ENCODE data around the gene SASH3. TPM values are rescaled to one million over a fixed set of nuclear protein-coding genes. Genes with fewer than 3 reads are reported as not detected.
A peak's percentile ranks its signal among the peaks of the same experiment; 100 is the strongest.

Gene SASH3
- total RNA-seq, 1 donor from 2014 or later = 2.9 TPM

DNA sequence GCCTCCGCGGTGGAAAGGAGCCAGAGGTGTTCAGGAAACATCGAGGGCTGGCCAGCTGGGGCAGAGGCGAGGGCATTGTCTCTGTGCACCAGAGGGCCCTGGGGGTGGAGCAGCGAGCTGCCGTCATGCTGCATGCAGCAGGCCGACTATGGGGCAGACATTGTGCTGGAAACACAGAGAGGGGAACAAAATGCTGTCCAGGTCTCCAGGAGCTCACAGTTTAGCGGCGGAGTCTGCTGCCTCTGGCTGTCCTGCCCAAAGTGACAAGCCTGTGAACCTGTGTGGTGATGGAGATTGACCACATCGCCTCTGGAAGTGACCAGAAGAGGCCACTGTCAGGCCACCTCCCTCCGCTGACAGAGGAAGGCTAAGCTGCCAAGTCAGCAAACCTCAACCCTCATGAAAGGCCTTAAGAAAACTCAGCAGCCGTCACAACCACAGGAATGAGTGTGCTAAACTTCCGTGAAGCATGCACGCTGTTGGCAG is 20.1 kb upstream of the SASH3 start:
- peak; percentile 62 for DNase-seq (ENCODE audit: low spot score)

DNA sequence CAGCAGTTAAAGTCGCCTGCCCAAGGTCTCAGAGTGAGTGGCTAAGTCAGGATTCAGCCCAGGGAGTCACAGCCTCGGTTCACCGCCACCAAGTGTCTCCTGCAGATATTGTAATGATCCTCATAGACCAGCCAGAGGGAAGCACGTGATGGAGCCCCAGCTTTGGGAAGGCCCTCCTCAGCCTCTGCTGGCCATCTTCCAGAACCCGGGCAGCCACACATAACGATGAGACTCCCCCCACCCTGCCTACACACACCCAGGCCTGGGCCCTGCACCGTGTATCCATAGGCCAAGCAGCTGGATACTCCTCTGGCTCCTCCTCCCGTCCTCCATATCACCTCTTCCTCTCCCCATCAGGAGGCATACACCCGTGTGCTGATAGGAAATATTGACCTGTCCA is 19.6 kb upstream of the SASH3 start:
- DNase-seq (ENCODE audit: low spot score) = no peak

DNA sequence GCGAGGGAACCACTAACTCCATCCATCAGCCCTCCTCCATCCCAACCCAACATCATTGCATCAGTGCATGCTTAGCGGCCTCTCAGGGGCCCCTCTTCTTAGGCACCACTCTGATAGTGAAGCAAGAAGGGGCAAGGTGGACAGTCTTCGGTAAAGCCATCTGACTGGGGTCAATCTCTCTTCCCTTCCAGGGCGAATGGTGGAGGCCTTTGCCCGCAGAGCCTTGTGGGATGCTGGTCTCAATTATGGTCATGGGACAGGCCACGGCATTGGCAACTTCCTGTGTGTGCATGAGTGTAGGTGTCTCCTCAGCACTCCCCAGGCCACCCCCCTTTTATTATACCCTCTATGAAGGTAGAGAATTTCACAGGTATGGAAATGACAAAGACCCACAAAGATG is 18.8 kb upstream of the SASH3 start:
- DNase-seq (ENCODE audit: low spot score) = no peak

DNA sequence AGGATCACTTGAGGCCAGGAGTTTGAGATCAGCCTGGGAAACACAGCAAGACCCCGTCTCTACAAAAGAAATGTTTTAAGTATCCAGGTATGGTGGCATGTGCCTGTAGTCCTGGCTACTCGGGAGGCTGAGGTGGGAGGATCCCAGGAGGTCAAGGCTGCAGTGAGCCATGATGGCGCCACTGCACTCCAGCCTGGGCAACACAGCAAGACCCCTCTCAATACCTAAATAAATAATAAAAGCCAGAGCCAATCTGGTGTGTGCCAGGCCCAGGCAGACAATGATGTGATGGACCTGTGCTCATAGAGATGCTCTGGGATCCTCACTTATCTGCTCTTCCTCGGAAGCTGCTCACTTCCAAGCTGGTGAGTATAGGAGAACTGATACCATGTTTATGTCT is 18.2 kb upstream of the SASH3 start:
- no peak for DNase-seq (ENCODE audit: low spot score)

DNA sequence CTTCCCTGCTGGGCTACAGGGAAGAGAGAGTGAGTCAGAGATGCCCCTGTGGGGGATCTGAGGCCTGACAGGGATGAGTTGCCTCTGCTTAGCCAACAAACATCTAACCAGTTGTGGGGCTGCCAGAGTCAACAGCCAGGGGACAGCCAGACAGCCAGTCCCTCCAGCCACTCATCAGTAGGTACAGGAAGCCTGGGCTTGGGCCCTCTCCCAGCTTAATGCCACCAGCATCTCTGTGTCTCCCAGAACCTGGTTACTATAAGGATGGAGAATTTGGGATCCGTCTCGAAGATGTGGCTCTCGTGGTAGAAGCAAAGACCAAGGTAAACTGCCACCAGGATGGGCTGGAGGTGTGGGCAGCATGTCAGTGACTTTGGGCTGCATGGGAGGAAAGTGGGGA is 17.3 kb upstream of the SASH3 start:
- DNase-seq (ENCODE audit: low spot score) = no peak

DNA sequence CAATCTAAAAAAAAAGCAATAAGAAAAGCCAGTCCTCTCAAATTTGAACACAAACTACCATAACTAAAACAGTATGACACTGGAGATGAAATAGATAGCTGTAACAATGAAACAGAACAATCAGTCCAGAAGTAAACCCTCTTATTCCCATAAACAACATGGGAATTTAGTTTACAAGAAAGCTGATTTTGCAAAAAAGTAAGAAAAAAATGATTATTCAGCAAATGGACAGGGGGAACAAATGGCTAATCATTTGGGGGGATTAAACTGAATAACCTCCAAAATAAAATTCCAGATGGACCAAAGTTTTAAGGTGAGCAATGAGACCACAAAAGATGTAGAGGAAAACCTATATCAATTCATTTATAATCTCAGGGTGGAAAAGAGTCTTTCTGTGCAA is 16.1 kb upstream of the SASH3 start:
- no peak for DNase-seq (ENCODE audit: low spot score)

DNA sequence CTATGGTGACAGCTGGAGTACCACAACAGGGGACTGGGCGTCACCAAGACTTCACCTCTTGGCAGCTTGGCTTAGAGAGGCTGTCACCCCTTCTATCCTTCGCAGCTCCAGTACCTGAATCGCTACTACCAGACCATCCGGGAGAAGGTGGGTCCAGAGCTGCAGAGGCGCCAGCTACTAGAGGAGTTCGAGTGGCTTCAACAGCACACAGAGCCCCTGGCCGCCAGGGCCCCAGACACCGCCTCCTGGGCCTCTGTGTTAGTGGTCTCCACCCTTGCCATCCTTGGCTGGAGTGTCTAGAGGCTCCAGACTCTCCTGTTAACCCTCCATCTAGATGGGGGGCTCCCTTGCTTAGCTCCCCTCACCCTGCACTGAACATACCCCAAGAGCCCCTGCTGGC is 11.6 kb upstream of the SASH3 start:
- DNase-seq (ENCODE audit: low spot score) = no peak

DNA sequence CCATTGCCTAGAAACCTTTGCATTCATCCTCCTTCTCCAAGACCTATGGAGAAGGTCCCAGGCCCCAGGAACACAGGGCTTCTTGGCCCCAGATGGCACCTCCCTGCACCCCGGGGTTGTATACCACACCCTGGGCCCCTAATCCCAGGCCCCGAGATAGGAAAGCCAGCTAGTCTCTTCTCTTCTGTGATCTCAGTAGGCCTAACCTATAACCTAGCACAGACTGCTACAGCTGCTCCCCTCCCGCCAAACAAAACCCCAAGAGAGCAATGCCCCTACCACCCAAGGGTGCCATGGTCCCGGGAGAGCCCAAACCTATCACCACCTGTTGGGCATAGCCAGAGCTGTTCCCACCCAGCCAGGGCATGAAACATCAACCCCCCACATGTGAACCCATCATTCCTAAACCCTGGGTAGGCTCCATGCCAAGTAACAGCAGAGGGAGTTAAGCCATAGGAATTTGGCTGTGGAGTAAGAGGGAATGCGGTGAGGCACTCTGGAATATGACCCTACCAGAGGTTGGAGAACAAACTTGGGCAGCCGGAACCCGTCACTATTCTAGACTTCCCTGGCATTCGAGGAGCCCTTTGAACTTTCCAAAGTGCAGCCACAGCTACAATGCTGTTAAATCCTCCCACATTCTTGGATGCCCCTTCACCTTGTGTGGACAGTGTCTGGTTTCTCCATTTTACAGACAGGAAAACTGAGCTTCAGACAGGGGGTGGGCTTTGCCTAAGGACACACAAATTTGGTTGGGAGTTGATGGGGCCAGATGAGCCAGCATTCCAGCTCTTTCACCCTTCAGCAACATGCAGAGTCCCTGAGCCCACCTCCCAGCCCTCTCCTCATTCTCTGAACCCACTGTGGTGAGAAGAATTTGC is 10.9 kb upstream of the SASH3 start:
- no peak for DNase-seq (ENCODE audit: low spot score)

DNA sequence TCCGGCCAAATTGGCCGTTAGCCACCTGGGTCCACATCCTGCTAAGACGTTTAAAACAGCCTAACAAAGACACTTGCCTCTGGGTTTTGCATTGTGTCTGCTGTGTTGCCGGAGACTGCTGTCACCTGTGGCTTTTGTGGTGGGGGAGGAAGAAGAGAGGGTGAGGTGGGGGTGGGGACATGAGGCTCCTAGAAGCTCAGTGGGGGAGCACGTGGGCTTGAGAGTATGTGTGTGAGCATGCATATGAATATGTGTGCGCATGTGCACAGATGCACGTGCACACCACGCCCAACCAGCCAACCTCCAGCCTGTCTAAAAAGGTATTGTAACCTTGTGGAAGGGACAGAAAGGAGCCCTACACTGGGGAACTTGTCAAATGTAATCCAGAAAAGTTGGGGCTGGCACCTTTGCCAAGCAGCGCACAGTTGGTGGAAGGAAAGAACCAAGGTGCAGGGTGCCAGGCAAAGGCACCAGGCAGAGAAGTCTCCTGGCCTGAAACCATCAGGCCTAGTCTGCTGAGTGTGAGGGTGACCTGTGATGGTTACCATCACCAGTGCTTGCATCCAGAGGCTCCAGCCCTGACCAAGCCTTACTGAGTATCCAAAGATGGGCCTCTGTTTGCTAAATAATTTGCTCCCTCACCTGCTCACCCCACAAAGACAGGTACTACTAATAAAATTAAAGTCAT is 10.1 kb upstream of the SASH3 start:
- DNase-seq (ENCODE audit: low spot score) = no peak

DNA sequence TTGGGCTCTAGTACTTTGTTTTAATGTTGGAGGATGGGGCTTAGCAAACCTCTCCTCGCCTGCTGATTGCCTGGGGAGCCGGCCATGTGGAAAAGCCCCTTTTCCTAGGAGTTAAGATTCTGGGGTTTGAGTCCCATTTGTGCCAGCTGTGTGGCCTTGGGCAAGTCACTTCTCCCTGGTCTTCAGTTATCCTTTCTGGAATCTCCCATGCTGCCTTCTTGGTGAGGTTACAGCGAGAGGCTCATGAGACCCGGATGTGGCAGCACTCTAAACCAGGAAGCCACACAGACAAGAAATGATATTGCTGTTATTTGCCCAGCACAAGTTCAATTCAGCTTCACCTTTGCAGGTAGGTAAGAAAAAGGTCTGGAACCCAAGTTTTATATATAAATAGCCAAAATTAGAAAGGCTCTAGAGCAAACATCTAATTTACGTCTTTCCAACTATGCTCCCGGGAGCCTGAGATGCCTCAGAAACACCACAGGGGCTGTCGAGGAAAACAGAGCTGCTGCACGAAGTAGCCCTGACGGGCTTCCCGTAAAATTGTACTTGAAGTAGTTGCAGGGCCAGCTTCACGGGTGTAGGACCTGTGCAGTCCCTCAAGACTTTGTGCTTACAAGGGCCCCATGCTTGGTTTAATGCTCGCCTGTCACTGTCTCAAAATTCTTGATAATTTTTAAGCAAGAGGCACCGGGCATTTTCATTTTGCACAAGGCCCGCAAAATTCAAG is 8.3 kb upstream of the SASH3 start:
- no peak for DNase-seq (ENCODE audit: low spot score)

DNA sequence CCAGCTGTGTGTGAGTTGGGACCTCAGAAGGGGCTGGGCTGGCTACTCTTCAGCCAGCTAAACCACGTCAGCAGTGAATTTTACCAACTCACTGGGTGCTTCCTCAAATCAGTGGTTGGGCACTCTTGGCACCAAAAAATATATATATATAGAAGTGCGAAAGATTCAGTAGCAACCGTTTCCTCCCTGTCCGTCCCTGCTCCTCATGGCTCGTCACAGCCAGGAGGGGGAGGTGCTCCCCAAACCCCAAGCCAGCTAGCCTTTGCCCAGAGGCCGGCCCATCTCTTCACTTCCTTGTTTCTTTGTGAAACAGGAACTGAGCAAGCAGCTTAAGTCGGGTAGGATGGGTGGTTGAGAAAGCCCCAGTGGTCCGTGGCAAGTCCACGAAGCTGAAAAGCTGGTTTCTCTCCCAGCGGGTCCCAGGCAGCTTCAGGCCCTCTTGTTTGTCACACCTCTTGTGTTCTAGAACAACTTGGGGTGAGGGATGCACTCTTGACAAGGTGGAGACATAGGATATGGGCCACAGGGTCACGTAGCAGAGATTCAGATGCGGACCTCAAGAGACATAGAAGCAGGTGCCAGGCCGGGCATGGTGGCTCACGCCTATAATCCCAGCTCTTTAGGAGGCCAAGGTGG is 6.8 kb upstream of the SASH3 start:
- DNase-seq (ENCODE audit: low spot score) = peak; percentile 38

DNA sequence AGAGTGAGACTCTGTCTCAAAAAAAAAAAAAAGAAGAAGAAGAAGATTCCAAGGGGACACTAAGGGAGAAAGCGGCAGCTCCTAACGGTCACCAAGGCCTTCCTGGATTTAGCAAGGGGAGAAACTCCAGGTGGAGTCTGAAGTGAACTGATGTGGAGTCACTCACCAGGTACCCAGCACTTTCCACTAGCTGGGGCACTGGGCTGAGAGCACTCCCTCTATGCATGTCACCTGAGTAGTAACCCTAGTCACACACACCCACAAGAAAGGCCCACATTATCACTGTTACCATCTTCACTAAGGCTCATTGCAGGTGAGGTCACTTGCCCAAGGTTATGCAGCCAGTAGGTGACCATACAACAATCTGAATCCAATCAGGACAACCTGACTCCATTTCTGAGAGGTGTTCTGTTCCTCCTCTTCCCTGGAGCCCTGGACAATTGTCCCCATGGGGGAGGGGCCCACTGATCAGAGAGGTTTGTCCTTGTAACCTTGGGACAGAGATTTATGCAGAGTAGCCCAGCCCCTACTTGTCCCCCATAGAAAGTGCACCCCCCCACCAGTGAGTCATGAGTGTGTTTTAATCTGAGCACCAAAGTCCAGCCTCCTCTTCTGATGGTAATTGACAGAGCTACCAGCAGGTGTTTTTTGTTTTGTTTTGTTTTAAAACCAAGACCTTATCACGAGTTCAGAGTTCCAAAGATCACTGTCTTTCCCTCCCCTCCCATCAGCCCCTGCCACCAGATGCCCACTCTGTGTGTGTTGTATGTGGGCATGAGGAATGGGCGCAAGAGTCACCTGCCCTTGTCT is 5.9 kb upstream of the SASH3 start:
- no peak for DNase-seq (ENCODE audit: low spot score)

DNA sequence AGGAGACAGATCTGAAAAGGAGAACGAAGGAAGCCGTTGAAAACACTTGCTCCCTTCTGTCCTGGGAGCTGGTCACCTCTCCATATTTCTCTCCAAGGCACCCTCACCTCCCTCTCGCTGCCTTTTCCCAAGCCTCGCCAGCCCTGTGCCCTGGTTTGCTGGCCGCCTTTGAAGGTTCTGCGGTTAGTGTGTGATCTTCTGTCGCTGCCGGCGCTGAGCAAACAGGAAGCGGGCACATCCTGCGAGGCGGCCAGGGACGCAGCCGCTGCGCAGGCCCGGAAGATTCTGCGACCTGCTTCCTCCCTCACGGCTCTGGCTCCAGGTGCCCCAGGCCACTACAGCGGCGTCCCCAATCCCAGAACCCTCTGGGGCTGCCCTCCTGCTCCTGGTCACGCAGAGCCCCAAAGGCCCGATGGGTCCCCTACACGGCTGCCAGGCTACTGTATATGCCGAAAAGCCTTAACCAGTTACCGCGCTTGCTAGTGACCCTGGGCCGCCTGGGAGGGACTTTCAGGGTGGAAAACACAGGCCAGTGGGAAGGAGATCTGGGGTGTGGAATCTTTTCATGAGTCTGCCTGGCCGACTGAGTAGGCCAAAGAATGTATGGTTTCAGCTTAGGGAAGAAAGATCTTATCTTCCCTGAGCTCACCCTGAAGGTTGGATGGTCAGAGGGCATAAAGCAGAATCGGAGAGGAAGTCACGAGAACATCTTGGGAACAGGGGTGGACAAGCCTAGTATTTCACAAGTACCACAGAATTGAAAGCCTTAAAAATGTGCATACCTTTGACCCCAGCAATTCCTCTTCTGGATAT is 2.3 kb upstream of the SASH3 start:
- DNase-seq (ENCODE audit: low spot score) = no peak

DNA sequence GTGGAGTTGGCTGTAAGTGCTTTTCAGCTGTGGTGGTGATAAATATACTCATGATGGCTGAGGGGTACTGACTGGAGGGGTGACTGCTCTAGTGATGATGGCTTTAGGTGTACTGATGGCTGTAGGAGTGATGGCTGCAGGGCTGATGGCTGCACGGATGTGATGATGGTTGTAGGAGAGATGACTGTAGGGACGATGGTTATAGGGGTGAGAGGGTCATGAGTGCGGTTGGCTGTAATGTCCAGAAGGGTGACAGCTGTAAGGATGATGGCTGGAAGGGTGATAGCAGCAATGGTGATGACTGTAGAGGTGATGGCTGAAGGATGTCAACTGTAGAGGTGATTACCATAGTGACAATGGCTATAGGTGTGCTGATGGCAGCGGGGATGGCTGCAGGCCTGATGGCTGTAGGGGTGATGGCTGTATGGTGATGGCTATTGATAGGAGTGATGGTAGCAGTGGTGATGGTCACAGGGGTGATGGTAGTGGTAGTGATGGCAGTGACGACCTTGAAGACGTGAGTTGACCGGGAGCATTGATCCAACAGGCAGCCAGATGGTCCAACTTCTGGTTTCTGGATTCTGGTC is 570 bp upstream of the SASH3 start:
- DNase-seq (ENCODE audit: low spot score) = no peak

DNA sequence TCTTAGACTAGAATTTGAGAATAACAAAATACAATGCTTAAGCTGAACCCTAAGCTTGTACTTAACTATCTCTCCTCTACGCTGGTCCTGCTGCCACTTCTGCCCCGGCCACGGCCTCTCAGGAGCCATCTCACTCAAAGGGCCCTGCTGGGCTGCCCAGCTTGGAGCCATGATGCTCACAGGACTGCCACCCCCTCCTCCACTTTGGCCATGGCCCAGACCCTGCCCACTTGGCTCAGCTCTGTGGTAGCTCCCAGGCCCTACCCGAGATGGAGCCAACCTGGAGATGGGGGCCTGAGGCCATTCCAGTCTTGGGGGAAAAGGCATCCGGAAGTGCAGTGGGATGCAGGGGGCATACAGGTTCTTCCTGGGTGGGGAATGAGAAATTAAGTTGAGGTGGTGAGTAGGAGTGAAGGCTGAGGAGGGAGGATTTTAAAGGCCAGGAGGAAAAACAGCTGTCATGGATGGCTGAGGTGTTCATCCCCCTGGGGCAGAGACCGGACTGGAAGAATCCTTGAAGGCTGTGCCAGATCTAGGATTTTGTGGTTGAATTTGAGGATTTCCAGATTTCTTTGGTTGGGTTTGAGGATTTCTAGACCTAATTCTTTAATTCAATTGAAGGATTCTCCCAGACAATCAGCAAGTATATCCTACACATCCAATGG is 824 bp downstream of the SASH3 start:
- DNase-seq (ENCODE audit: low spot score) = peak; percentile 46

DNA sequence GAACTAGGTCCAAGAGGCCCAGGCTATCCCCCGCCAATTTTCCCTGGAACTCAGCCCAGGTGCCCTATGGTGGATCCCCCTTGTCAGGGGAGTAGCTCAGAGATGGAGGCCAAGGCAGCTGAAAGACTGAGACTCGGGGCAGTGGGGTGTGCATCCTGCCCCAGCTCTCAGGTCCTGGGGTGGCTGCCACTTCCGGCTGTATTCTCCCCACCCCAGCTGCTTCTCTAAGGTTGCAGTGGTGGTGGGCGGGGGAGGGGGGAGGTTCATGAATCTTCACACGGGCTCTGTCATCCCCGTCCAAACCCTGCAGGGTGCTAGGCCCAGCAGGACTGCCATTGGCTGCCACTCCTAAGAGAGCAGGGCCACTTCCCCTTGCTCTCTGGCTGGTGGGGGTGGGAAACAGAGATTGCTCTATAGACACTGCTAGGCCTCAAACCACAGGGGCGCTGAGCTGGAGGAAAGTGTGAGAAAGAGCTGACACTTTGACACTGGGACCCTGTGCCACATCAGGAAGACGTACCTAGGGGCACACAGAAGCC is 1.5 kb downstream of the SASH3 start:
- no peak for DNase-seq (ENCODE audit: low spot score)

DNA sequence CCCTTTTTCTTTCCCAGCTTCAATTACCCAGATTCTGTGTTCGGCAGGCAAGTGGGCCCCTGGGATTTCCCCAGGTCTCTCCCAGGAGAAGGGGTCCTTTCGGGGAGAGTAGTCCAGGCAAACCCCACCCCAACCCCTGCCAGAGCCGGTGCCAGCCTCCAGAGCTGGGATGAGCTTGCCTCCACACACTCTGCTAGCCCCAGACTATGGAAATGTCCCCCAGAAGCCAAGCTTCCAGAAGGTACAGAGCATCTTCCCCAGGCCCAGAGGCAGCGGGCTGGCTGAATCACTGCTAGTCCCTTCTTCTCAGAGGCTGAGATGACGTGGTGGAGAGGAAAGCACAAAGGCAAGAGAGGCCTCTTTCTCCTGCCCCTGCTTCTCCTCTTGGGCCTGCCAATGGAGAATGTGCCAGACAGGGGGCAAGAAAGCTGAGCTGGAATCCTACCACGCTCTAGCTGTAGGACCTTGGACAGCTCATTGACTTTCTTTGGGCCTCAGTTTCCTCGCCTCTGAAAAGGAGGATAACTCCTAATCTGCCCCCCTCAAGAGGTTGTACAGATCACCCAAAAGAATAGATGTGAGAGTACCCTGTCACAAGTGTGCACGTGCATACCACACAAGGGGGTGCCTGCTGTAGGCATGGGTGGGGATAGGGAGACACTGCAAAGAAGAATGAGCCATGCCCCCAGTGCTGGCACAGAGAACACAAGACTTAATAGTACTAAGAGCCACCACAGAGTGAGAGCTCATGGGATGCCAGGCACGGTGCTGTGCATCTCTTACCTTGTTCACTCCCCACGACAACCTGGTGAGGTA is 2.1 kb downstream of the SASH3 start:
- no peak for DNase-seq (ENCODE audit: low spot score)

DNA sequence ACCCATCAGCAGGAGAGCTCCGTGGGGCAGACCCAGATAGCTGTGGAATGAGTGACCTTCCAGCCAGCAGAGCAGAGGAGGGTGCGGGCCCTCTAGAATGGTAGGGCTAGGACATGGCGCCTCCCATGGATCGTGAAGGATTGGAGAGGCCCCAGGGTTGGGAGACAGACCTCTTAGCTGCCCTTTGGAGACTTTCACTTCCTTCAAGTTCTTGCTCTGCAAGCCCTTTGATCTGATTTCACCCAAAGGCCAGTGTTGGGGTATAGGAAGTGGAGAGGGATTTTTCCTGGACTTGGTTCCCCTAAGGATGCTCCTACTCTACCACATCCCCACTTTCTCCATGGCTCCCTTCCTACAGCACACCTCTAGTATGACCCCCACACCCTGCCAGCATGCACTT is 3.0 kb downstream of the SASH3 start:
- DNase-seq (ENCODE audit: low spot score) = no peak
